ENCODE results near the gene ZG16.

- TF ChIP-seq, protein P1, sequence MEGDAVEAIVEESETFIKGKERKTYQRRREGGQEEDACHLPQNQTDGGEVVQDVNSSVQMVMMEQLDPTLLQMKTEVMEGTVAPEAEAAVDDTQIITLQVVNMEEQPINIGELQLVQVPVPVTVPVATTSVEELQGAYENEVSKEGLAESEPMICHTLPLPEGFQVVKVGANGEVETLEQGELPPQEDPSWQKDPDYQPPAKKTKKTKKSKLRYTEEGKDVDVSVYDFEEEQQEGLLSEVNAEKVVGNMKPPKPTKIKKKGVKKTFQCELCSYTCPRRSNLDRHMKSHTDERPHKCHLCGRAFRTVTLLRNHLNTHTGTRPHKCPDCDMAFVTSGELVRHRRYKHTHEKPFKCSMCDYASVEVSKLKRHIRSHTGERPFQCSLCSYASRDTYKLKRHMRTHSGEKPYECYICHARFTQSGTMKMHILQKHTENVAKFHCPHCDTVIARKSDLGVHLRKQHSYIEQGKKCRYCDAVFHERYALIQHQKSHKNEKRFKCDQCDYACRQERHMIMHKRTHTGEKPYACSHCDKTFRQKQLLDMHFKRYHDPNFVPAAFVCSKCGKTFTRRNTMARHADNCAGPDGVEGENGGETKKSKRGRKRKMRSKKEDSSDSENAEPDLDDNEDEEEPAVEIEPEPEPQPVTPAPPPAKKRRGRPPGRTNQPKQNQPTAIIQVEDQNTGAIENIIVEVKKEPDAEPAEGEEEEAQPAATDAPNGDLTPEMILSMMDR (conservative IDR thresholded peaks at IDR 0.05; ENCODE audit: low read depth in 2 of 2): no peak
- TF ChIP-seq POLR2AphosphoS5 (IDR thresholded peaks at IDR 0.05; ENCODE audit: low read depth): no peak
- no peak for TF ChIP-seq EZH2phosphoT487 (IDR thresholded peaks at IDR 0.05; ENCODE audit: unreplicated experiment)
- no peak for TF ChIP-seq EZH2 (IDR thresholded peaks at IDR 0.05; ENCODE audit: low read depth, unreplicated experiment)
- TF ChIP-seq, protein P2, sequence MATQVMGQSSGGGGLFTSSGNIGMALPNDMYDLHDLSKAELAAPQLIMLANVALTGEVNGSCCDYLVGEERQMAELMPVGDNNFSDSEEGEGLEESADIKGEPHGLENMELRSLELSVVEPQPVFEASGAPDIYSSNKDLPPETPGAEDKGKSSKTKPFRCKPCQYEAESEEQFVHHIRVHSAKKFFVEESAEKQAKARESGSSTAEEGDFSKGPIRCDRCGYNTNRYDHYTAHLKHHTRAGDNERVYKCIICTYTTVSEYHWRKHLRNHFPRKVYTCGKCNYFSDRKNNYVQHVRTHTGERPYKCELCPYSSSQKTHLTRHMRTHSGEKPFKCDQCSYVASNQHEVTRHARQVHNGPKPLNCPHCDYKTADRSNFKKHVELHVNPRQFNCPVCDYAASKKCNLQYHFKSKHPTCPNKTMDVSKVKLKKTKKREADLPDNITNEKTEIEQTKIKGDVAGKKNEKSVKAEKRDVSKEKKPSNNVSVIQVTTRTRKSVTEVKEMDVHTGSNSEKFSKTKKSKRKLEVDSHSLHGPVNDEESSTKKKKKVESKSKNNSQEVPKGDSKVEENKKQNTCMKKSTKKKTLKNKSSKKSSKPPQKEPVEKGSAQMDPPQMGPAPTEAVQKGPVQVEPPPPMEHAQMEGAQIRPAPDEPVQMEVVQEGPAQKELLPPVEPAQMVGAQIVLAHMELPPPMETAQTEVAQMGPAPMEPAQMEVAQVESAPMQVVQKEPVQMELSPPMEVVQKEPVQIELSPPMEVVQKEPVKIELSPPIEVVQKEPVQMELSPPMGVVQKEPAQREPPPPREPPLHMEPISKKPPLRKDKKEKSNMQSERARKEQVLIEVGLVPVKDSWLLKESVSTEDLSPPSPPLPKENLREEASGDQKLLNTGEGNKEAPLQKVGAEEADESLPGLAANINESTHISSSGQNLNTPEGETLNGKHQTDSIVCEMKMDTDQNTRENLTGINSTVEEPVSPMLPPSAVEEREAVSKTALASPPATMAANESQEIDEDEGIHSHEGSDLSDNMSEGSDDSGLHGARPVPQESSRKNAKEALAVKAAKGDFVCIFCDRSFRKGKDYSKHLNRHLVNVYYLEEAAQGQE (IDR thresholded peaks at IDR 0.05; ENCODE audit: unreplicated experiment): no peak
- TF ChIP-seq, protein P3, sequence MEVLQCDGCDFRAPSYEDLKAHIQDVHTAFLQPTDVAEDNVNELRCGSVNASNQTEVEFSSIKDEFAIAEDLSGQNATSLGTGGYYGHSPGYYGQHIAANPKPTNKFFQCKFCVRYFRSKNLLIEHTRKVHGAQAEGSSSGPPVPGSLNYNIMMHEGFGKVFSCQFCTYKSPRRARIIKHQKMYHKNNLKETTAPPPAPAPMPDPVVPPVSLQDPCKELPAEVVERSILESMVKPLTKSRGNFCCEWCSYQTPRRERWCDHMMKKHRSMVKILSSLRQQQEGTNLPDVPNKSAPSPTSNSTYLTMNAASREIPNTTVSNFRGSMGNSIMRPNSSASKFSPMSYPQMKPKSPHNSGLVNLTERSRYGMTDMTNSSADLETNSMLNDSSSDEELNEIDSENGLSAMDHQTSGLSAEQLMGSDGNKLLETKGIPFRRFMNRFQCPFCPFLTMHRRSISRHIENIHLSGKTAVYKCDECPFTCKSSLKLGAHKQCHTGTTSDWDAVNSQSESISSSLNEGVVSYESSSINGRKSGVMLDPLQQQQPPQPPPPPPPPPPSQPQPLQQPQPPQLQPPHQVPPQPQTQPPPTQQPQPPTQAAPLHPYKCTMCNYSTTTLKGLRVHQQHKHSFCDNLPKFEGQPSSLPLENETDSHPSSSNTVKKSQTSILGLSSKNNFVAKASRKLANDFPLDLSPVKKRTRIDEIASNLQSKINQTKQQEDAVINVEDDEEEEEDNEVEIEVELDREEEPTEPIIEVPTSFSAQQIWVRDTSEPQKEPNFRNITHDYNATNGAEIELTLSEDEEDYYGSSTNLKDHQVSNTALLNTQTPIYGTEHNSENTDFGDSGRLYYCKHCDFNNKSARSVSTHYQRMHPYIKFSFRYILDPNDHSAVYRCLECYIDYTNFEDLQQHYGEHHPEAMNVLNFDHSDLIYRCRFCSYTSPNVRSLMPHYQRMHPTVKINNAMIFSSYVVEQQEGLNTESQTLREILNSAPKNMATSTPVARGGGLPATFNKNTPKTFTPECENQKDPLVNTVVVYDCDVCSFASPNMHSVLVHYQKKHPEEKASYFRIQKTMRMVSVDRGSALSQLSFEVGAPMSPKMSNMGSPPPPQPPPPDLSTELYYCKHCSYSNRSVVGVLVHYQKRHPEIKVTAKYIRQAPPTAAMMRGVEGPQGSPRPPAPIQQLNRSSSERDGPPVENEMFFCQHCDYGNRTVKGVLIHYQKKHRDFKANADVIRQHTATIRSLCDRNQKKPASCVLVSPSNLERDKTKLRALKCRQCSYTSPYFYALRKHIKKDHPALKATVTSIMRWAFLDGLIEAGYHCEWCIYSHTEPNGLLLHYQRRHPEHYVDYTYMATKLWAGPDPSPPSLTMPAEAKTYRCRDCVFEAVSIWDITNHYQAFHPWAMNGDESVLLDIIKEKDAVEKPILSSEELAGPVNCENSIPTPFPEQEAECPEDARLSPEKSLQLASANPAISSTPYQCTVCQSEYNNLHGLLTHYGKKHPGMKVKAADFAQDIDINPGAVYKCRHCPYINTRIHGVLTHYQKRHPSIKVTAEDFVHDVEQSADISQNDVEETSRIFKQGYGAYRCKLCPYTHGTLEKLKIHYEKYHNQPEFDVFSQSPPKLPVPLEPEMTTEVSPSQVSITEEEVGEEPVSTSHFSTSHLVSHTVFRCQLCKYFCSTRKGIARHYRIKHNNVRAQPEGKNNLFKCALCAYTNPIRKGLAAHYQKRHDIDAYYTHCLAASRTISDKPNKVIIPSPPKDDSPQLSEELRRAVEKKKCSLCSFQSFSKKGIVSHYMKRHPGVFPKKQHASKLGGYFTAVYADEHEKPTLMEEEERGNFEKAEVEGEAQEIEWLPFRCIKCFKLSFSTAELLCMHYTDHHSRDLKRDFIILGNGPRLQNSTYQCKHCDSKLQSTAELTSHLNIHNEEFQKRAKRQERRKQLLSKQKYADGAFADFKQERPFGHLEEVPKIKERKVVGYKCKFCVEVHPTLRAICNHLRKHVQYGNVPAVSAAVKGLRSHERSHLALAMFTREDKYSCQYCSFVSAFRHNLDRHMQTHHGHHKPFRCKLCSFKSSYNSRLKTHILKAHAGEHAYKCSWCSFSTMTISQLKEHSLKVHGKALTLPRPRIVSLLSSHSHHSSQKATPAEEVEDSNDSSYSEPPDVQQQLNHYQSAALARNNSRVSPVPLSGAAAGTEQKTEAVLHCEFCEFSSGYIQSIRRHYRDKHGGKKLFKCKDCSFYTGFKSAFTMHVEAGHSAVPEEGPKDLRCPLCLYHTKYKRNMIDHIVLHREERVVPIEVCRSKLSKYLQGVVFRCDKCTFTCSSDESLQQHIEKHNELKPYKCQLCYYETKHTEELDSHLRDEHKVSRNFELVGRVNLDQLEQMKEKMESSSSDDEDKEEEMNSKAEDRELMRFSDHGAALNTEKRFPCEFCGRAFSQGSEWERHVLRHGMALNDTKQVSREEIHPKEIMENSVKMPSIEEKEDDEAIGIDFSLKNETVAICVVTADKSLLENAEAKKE (CRISPR knock-in tag; IDR thresholded peaks at IDR 0.05): no peak
- no peak for TF ChIP-seq JUNB (IDR thresholded peaks at IDR 0.05; ENCODE audit: unreplicated experiment)
- no peak for TF ChIP-seq CREB1 (CRISPR knock-in tag; IDR thresholded peaks at IDR 0.05; ENCODE audit: low read depth)
Observed at GRCh38 chr16:29812754-29813643, 34.9 kb downstream of the ZG16 start.

Data from GM23338 (cell line).